Measurements from ENCODE around the gene PSMD2. TPM values are rescaled to one million over a fixed set of nuclear protein-coding genes. Genes with fewer than 3 reads are reported as not detected.

PSMD2 gene
- total RNA-seq, 2 donors from 2014 or later = 230 to 272 TPM

GRCh38 chr3:184344579-184345316 lies 45.7 kb downstream of the PSMD2 start:
- intact Hi-C loops (cut with DNase I) = no loop called here
- no peaks in the 10 kb centered on the region for H3K36me3 ChIP-seq

GRCh38 chr3:184345317-184346144 lies 46.5 kb downstream of the PSMD2 start:
- 37% methylated on average over 14 of the region's 14 CpGs for WGBS
- intact Hi-C loops (cut with DNase I) = no loop called here
- no peaks in the 10 kb centered on the region for H3K4me1 ChIP-seq (replicated peaks)
- TF ChIP-seq POLR2AphosphoS5 (IDR thresholded peaks at IDR 0.05) = peak; percentile 87
- no peak for TF ChIP-seq POLR2A (IDR thresholded peaks at IDR 0.05)
- TF ChIP-seq CTCF (IDR thresholded peaks at IDR 0.05) = peak in 3 of 4 experiments; percentile 37 to 69 (median 62)
- H3K27me3 ChIP-seq (replicated peaks; ENCODE audit: insufficient read depth) = no peaks in the 10 kb centered on the region
- DNase-seq (ENCODE audit: low spot score) = peak; percentile 73
- no peaks in the 10 kb centered on the region for H3K36me3 ChIP-seq
- no peak overlapping the region for H3K4me3 ChIP-seq
- peak overlapping the region; percentile 8 to 18 for H3K27ac ChIP-seq
- no peaks in the 10 kb centered on the region for H3K9me3 ChIP-seq

More at GRCh38 chr3:184344579-184345316, 45.7 kb downstream of the PSMD2 start:
- no peak for TF ChIP-seq CTCF (IDR thresholded peaks at IDR 0.05)
- no peak for TF ChIP-seq POLR2AphosphoS5 (IDR thresholded peaks at IDR 0.05)
- no peak for TF ChIP-seq POLR2A (IDR thresholded peaks at IDR 0.05)
- WGBS = 71% methylated on average over 18 of the region's 24 CpGs
- Histone ChIP-seq H3K27me3 (replicated peaks; ENCODE audit: insufficient read depth) (no peaks in the 10 kb centered on the region), H3K4me1 (replicated peaks) (no peaks in the 10 kb centered on the region), H3K27ac (no peak overlapping the region), H3K4me3 (no peak overlapping the region), H3K9me3 (no peaks in the 10 kb centered on the region)
- no peak for DNase-seq (ENCODE audit: low spot score)

GRCh38 chr3:184346480-184347190 lies 47.6 kb downstream of the PSMD2 start:
- Histone ChIP-seq H3K27ac (no peak overlapping the region), H3K27me3 (replicated peaks; ENCODE audit: insufficient read depth) (no peaks in the 10 kb centered on the region), H3K9me3 (no peaks in the 10 kb centered on the region), H3K36me3 (no peaks in the 10 kb centered on the region), H3K4me1 (replicated peaks) (no peaks in the 10 kb centered on the region), H3K4me3 (no peak overlapping the region)
- DNase-seq (ENCODE audit: low spot score) = no peak
- TF ChIP-seq POLR2AphosphoS5 (IDR thresholded peaks at IDR 0.05) = no peak
- TF ChIP-seq POLR2A (IDR thresholded peaks at IDR 0.05) = no peak
- no peak for TF ChIP-seq CTCF (IDR thresholded peaks at IDR 0.05)
- intact Hi-C loops (cut with DNase I) = no loop called here
- WGBS = 88% methylated on average over 20 of the region's 20 CpGs

- DNase-seq (ENCODE audit: low spot score) = no peak
- H3K27me3 ChIP-seq (replicated peaks; ENCODE audit: insufficient read depth) = no peaks in the 10 kb centered on the region
- H3K9me3 ChIP-seq = no peaks in the 10 kb centered on the region
- TF ChIP-seq CTCF (IDR thresholded peaks at IDR 0.05) = no peak
- TF ChIP-seq POLR2AphosphoS5 (IDR thresholded peaks at IDR 0.05) = no peak
- TF ChIP-seq POLR2A (IDR thresholded peaks at IDR 0.05) = no peak
- H3K36me3 ChIP-seq = no peaks in the 10 kb centered on the region
- intact Hi-C loops (cut with DNase I) = no loop called here
- H3K27ac ChIP-seq = no peak overlapping the region
- H3K4me1 ChIP-seq (replicated peaks) = no peaks in the 10 kb centered on the region
- 75% methylated on average over 12 of the region's 12 CpGs for WGBS
- H3K4me3 ChIP-seq = no peak overlapping the region
These were observed 48.4 kb downstream of the PSMD2 start for GRCh38 chr3:184347321-184348056.
